Mesenchymal stem cell (in vitro differentiated cells and primary cell): Measurements from ENCODE around the gene ABI3.

ENCODE experiments used
- DNase-seq: peaks from one replicate; pipeline ENCODE4 v3.0.0-alpha.2; 2013
- H2AFZ ChIP-seq: one replicate; pipeline ENCODE4 v1.6.1; 2013; ENCODE audit warnings: low read depth, mild to moderate bottlenecking, control low read depth, inconsistent platforms, low read length, moderate library complexity
- H2AK5ac ChIP-seq: 2 replicates; pipeline ENCODE4 v1.6.1; 2013; ENCODE audit warnings: low read length, moderate library complexity, mild to moderate bottlenecking, inconsistent platforms; ENCODE audit not compliant: severe bottlenecking
- H2BK120ac ChIP-seq: one replicate; pipeline ENCODE4 v1.6.1; 2013; ENCODE audit warnings: low read depth, mild to moderate bottlenecking, inconsistent platforms, low read length, moderate library complexity
- H2BK12ac ChIP-seq, 2 experiments: one replicate each; pipeline ENCODE4 v1.6.1; 2013; ENCODE audit warnings: inconsistent platforms in 2 of 2, low read length in 2 of 2, mild to moderate bottlenecking in 2 of 2, moderate library complexity in 2 of 2, control low read depth in 1 of 2
- H2BK15ac ChIP-seq: one replicate; pipeline ENCODE4 v1.6.1; 2013; ENCODE audit warnings: mild to moderate bottlenecking, low read depth, inconsistent platforms; ENCODE audit not compliant: poor library complexity, severe bottlenecking
- H2BK5ac ChIP-seq: 2 replicates; pipeline ENCODE4 v1.6.1; 2013; ENCODE audit warnings: low read depth, mild to moderate bottlenecking, low read length, control low read depth, inconsistent platforms; ENCODE audit not compliant: poor library complexity, severe bottlenecking
- H3K14ac ChIP-seq, 2 experiments: one replicate each; pipeline ENCODE4 v1.6.1; 2013; ENCODE audit warnings: inconsistent platforms in 2 of 2, low read length in 2 of 2, control low read depth in 1 of 2, mild to moderate bottlenecking in 1 of 2, moderate library complexity in 1 of 2
- H3K18ac ChIP-seq, 2 experiments: one replicate each; pipeline ENCODE4 v1.6.1; 2013; ENCODE audit warnings: inconsistent platforms in 2 of 2, low read length in 2 of 2, control low read depth in 1 of 2, low read depth in 1 of 2, mild to moderate bottlenecking in 1 of 2
- H3K23ac ChIP-seq, 2 experiments: one replicate each; pipeline ENCODE4 v1.6.1; 2013; ENCODE audit warnings: inconsistent platforms in 2 of 2, low read length in 2 of 2, mild to moderate bottlenecking in 2 of 2, moderate library complexity in 2 of 2, control low read depth in 1 of 2
- H3K27ac ChIP-seq: 2 replicates; pipeline ENCODE4 v1.5.1; 2013; ENCODE audit warnings: mild to moderate bottlenecking, moderate library complexity, low read length, control low read depth, inconsistent platforms; ENCODE audit not compliant: poor library complexity, severe bottlenecking
- H3K27me3 ChIP-seq, 2 experiments: 2 replicates each; pipeline versions ENCODE4 v1.6.1 to v1.7.0; 2013; ENCODE audit warnings: low read length in 2 of 2, mild to moderate bottlenecking in 2 of 2, moderate library complexity in 2 of 2, control low read depth in 1 of 2, inconsistent platforms in 1 of 2; ENCODE audit not compliant: control insufficient read depth in 1 of 2, insufficient read depth in 1 of 2
- H3K36me3 ChIP-seq, 2 experiments: 2 replicates each; pipeline versions ENCODE4 v1.6.1 to v1.7.0; 2013; ENCODE audit warnings: low read length in 2 of 2, control low read depth in 1 of 2, inconsistent platforms in 1 of 2, low read depth in 1 of 2, mild to moderate bottlenecking in 1 of 2; ENCODE audit not compliant: insufficient read depth in 2 of 2, control insufficient read depth in 1 of 2
- H3K4ac ChIP-seq, 2 experiments: one replicate each; pipeline ENCODE4 v1.6.1; 2013; ENCODE audit warnings: inconsistent platforms in 2 of 2, low read length in 2 of 2, mild to moderate bottlenecking in 2 of 2, moderate library complexity in 2 of 2, control low read depth in 1 of 2, low read depth in 1 of 2
- H3K4me1 ChIP-seq: 2 replicates; pipeline ENCODE4 v1.6.1; 2013; ENCODE audit warnings: low read depth, low read length, control low read depth; ENCODE audit not compliant: control insufficient read depth, insufficient read depth
- H3K4me2 ChIP-seq: 2 replicates; pipeline ENCODE4 v1.6.1; 2013; ENCODE audit warnings: low read length, mild to moderate bottlenecking, inconsistent platforms; ENCODE audit not compliant: poor library complexity, severe bottlenecking
- H3K4me3 ChIP-seq, 2 experiments: 2 replicates each; pipeline versions ENCODE4 v1.5.1 to v1.7.0; 2013; ENCODE audit warnings: low read length in 2 of 2, mild to moderate bottlenecking in 2 of 2, control low read depth in 1 of 2, low read depth in 1 of 2; ENCODE audit not compliant: insufficient read depth in 1 of 2
- H3K79me1 ChIP-seq: replicated peaks from 2 replicates; pipeline ENCODE4 v1.6.1; 2013; ENCODE audit warnings: mild to moderate bottlenecking, control low read depth, low read length, inconsistent platforms; ENCODE audit not compliant: poor library complexity, severe bottlenecking
- H3K9ac ChIP-seq: 2 replicates; pipeline ENCODE4 v1.7.0; 2013; ENCODE audit warnings: mild to moderate bottlenecking, low read length, moderate library complexity
- H3K9me3 ChIP-seq: 2 replicates; pipeline ENCODE4 v1.7.0; 2013; ENCODE audit warnings: mild to moderate bottlenecking, low read length; ENCODE audit not compliant: control insufficient read depth
- H4K8ac ChIP-seq: one replicate; pipeline ENCODE4 v1.6.1; 2013; ENCODE audit warnings: inconsistent platforms, mild to moderate bottlenecking, low read length, moderate library complexity
- H4K91ac ChIP-seq: one replicate; pipeline ENCODE4 v1.6.1; 2013; ENCODE audit warnings: mild to moderate bottlenecking, low read length, inconsistent platforms
- WGBS: methylation state at CpG from one replicate; pipeline ENCODE4 v1.1.7; 2013; ENCODE audit warnings: mixed read lengths; 5-methylcytosine and 5-hydroxymethylcytosine counted together

ABI3 gene

DNA sequence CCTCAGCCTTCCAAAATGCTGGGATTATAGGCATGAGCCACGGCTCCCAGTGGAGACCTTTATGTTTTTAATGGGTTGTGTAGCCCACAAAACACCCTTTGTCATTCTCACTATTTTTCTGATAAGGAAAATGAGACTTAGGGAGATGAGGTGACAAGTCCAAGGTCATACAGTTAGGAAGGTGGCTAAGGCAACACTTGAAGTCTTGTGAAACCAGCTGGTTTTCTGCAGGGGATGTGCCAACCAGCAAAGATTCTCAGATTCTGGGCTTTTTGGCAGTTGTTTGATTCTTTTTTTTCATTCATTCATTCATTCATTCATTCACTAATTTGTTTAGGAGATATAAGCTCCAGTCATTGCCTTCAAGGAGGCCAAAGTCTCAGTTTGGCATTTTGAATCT, 30.1 kb downstream of the ABI3 start:
- Histone ChIP-seq H3K79me1 (no peaks in the 10 kb centered on the region), H2BK15ac (no peak overlapping the region), H3K9ac (no peak overlapping the region), H2AK5ac (no peak overlapping the region), H4K91ac (no peak overlapping the region), H3K23ac (no peak overlapping the region), H2BK120ac (no peak overlapping the region), H3K27me3 (peaks cover 10 to 37% of the 10 kb centered on the region in 2 experiments), H2BK5ac (no peak overlapping the region), H3K4ac (no peak overlapping the region), H3K18ac (no peak overlapping the region), H3K4me3 (no peak overlapping the region), H3K36me3 (no peaks in the 10 kb centered on the region), H3K14ac (no peak overlapping the region), H3K27ac (no peak overlapping the region), H3K4me1 (no peaks in the 10 kb centered on the region), H2AFZ (no peak overlapping the region), H2BK12ac (no peak overlapping the region), H3K4me2 (no peak overlapping the region), H3K9me3 (no peaks in the 10 kb centered on the region), H4K8ac (no peak overlapping the region)
- DNase-seq = no peak
- WGBS = no CpG with 5 or more reads among the region's 1 CpG

DNA sequence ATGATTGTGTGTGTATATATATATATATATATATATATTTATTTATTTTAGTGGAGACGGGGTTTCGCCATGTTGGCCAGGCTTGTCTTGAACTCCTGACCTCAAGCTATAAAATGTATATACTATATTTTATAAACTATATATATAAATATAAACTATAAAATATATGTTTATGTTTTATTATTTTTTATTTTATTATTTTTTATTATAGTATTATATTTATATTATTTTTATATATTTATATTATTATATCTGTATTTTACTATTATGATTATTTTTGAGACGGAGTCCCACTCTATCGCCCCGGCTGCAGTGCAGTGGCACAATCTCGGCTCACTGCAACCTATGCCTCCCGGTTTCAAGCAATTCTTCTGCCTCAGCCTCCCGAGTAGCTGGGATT, 30.5 kb downstream of the ABI3 start:
- no peak overlapping the region for H2BK120ac ChIP-seq
- H3K4me2 ChIP-seq = no peak overlapping the region
- H2BK15ac ChIP-seq = no peak overlapping the region
- H3K18ac ChIP-seq = no peak overlapping the region
- H3K36me3 ChIP-seq = no peaks in the 10 kb centered on the region
- H2AK5ac ChIP-seq = no peak overlapping the region
- H3K23ac ChIP-seq = no peak overlapping the region
- no peak overlapping the region for H2BK5ac ChIP-seq
- no peak overlapping the region for H3K9ac ChIP-seq
- H4K8ac ChIP-seq = no peak overlapping the region
- H2AFZ ChIP-seq = no peak overlapping the region
- H3K4me3 ChIP-seq = no peak overlapping the region
- no peaks in the 10 kb centered on the region for H3K9me3 ChIP-seq
- H3K4ac ChIP-seq = no peak overlapping the region
- H4K91ac ChIP-seq = no peak overlapping the region
- no peak overlapping the region for H3K14ac ChIP-seq
- H3K27ac ChIP-seq = no peak overlapping the region
- H2BK12ac ChIP-seq = no peak overlapping the region
- DNase-seq = no peak
- H3K27me3 ChIP-seq = peaks cover 5 to 33% of the 10 kb centered on the region in 2 experiments
- no peaks in the 10 kb centered on the region for H3K79me1 ChIP-seq
- no peaks in the 10 kb centered on the region for H3K4me1 ChIP-seq
- 91% methylated on average over 6 of the region's 8 CpGs for WGBS

DNA sequence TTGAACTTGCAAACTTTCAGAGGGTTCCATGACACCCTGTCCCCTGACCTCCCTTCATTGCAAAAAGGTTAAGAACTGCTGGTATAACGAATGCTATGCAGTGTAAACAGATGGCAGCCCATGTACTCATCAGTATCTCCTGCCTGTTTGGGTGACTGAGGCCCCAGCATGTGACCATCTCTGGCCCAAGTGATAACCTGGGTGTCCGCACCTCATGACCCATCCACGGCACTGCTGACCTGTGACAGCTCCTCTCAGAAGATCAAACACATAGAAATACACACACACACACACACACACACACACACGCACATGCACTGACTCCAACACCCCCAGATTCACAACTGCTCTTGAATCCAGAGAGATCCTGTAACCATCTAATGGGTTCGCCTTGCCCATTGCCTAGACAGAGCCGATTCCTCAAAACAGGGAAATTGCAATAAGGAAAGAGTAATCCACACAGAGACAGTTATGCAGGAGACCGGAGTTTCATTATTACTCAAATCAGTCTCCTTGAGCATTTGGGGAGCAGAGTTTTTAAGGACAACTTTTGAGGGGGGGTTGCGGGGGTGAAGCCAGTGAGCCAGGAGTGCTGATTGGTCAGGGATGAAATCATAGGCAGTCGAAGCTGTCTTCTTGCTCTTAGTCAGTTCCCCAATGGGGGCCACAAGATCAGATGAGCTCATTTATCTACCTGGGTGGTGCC, 31.3 kb downstream of the ABI3 start:
- no peak overlapping the region for H2BK12ac ChIP-seq
- WGBS = 92% methylated on average over 9 of the region's 9 CpGs
- peak overlapping the region in 1 of 2 experiments; percentile 28 for H3K18ac ChIP-seq
- H3K4me3 ChIP-seq = no peak overlapping the region
- no peaks in the 10 kb centered on the region for H3K4me1 ChIP-seq
- no peak overlapping the region for H2BK5ac ChIP-seq
- no peak overlapping the region for H2BK120ac ChIP-seq
- H3K9me3 ChIP-seq = no peaks in the 10 kb centered on the region
- no peak overlapping the region for H3K27ac ChIP-seq
- H3K9ac ChIP-seq = no peak overlapping the region
- H3K36me3 ChIP-seq = no peaks in the 10 kb centered on the region
- H4K91ac ChIP-seq = no peak overlapping the region
- H3K4ac ChIP-seq = no peak overlapping the region
- no peak overlapping the region for H4K8ac ChIP-seq
- DNase-seq = no peak
- no peak overlapping the region for H3K23ac ChIP-seq
- H3K4me2 ChIP-seq = no peak overlapping the region
- no peak overlapping the region for H2BK15ac ChIP-seq
- no peak overlapping the region for H2AK5ac ChIP-seq
- H3K79me1 ChIP-seq = no peaks in the 10 kb centered on the region
- H3K14ac ChIP-seq = no peak overlapping the region
- peaks cover 3 to 31% of the 10 kb centered on the region in 2 experiments for H3K27me3 ChIP-seq
- H2AFZ ChIP-seq = no peak overlapping the region

DNA sequence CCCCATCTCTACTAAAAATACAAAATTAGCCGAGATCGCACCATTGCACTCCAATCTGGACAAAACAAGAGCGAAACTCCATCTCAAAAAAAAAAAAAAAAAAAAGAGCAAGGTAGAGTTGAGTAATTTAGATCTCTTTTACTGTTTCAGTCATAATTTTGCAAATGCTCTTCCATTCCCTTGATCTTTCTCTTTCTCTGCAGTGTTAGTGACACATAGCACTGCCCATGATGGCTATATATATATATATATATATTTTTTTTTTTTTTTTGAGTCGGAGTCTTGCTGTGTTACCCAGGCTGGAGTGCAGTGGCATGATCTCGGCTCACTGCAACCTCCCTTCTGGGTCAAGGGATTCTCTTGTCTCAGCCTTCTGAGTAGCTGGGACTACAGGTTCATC, 32.3 kb downstream of the ABI3 start:
- H3K4ac ChIP-seq = no peak overlapping the region
- no peak overlapping the region for H3K4me2 ChIP-seq
- no peaks in the 10 kb centered on the region for H3K36me3 ChIP-seq
- WGBS = 100% methylated on average over 1 of the region's 5 CpGs
- no peak overlapping the region for H3K4me3 ChIP-seq
- H2BK12ac ChIP-seq = no peak overlapping the region
- no peak overlapping the region for H2BK5ac ChIP-seq
- H4K91ac ChIP-seq = no peak overlapping the region
- no peak overlapping the region for H3K27ac ChIP-seq
- no peaks in the 10 kb centered on the region for H3K9me3 ChIP-seq
- no peak overlapping the region for H3K18ac ChIP-seq
- H3K23ac ChIP-seq = no peak overlapping the region
- no peak overlapping the region for H2BK120ac ChIP-seq
- no peak overlapping the region for H2AK5ac ChIP-seq
- peaks cover 0 to 31% of the 10 kb centered on the region in 2 experiments for H3K27me3 ChIP-seq
- H3K79me1 ChIP-seq = no peaks in the 10 kb centered on the region
- no peak overlapping the region for H3K14ac ChIP-seq
- no peak overlapping the region for H2BK15ac ChIP-seq
- DNase-seq = no peak
- no peak overlapping the region for H2AFZ ChIP-seq
- H3K4me1 ChIP-seq = no peaks in the 10 kb centered on the region
- no peak overlapping the region for H4K8ac ChIP-seq
- H3K9ac ChIP-seq = no peak overlapping the region
